H9 (cell line): ENCODE data around the gene DIP2A. TPM values are rescaled to one million over a fixed set of nuclear protein-coding genes. Genes with fewer than 3 reads are reported as not detected.

Experiments
- DNase-seq: peaks from one replicate; pipeline ENCODE4 v3.0.0-alpha.2; 2017
- H2AFZ ChIP-seq: one replicate; pipeline ENCODE4 v1.6.1; 2013; ENCODE audit warnings: mild to moderate bottlenecking, low read length, control low read depth, moderate library complexity
- H2AK5ac ChIP-seq: 2 replicates; pipeline ENCODE4 v1.6.1; 2013; ENCODE audit warnings: low read length, control low read depth, mixed read lengths; ENCODE audit not compliant: insufficient read length
- H2BK120ac ChIP-seq: one replicate; pipeline ENCODE4 v1.6.1; 2013; ENCODE audit warnings: low read depth, mild to moderate bottlenecking, low read length, control low read depth, inconsistent platforms; ENCODE audit not compliant: poor library complexity, severe bottlenecking
- H2BK12ac ChIP-seq: 2 replicates; pipeline ENCODE4 v1.6.1; 2013; ENCODE audit warnings: low read length, control low read depth, mixed read lengths, low read depth; ENCODE audit not compliant: insufficient read length
- H2BK15ac ChIP-seq: 2 replicates; pipeline ENCODE4 v1.6.1; 2013; ENCODE audit warnings: low read depth, low read length, control low read depth
- H2BK20ac ChIP-seq: one replicate; pipeline ENCODE4 v1.6.1; 2013; ENCODE audit warnings: low read depth, mild to moderate bottlenecking, low read length, control low read depth, inconsistent platforms; ENCODE audit not compliant: poor library complexity, severe bottlenecking
- H2BK5ac ChIP-seq: 2 replicates; pipeline ENCODE4 v1.6.1; 2013; ENCODE audit warnings: low read length, control low read depth, mixed read lengths; ENCODE audit not compliant: insufficient read length
- H3K14ac ChIP-seq: 2 replicates; pipeline ENCODE4 v1.6.1; 2013; ENCODE audit warnings: low read length, control low read depth; ENCODE audit not compliant: insufficient read depth
- H3K18ac ChIP-seq: 2 replicates; pipeline ENCODE4 v1.6.1; 2013; ENCODE audit warnings: low read depth, mild to moderate bottlenecking, mixed read lengths, low read length, control low read depth; ENCODE audit not compliant: insufficient read length
- H3K23ac ChIP-seq: 2 replicates; pipeline ENCODE4 v1.6.1; 2013; ENCODE audit warnings: low read length, control low read depth, mixed read lengths, low read depth; ENCODE audit not compliant: insufficient read length
- H3K23me2 ChIP-seq: 2 replicates; pipeline ENCODE4 v1.6.1; 2013; ENCODE audit warnings: low read depth, mild to moderate bottlenecking, mixed read lengths, low read length, control low read depth; ENCODE audit not compliant: insufficient read length, poor library complexity, severe bottlenecking
- H3K27ac ChIP-seq: 2 replicates; pipeline ENCODE4 v1.5.1; 2013; ENCODE audit warnings: low read length, control low read depth, mixed read lengths, low read depth; ENCODE audit not compliant: insufficient read length
- H3K27me3 ChIP-seq: 2 replicates; pipeline ENCODE4 v1.6.1; 2013; ENCODE audit warnings: low read length, control low read depth, inconsistent platforms; ENCODE audit not compliant: insufficient read depth
- H3K4ac ChIP-seq: 2 replicates; pipeline ENCODE4 v1.6.1; 2013; ENCODE audit warnings: low read depth, mild to moderate bottlenecking, control low read depth, inconsistent platforms, low read length, moderate library complexity
- H3K4me1 ChIP-seq: 2 replicates; pipeline ENCODE4 v1.6.1; 2013; ENCODE audit warnings: low read length, control low read depth, inconsistent platforms; ENCODE audit not compliant: insufficient read depth
- H3K4me2 ChIP-seq: 2 replicates; pipeline ENCODE4 v1.6.1; 2013; ENCODE audit warnings: low read length, control low read depth, mixed read lengths; ENCODE audit not compliant: insufficient read length, insufficient read depth
- H3K56ac ChIP-seq: 2 replicates; pipeline ENCODE4 v1.6.1; 2013; ENCODE audit warnings: low read depth, mild to moderate bottlenecking, mixed read lengths, low read length, control low read depth; ENCODE audit not compliant: insufficient read length
- H3K79me1 ChIP-seq: 2 replicates; pipeline ENCODE4 v1.6.1; 2013; ENCODE audit warnings: low read depth, mild to moderate bottlenecking, moderate library complexity, low read length, control low read depth, inconsistent platforms; ENCODE audit not compliant: insufficient read depth, poor library complexity, severe bottlenecking
- H3K79me2 ChIP-seq: 2 replicates; pipeline ENCODE4 v1.6.1; 2013; ENCODE audit warnings: low read length, control low read depth, inconsistent platforms; ENCODE audit not compliant: insufficient read depth
- H3K9ac ChIP-seq: 2 replicates; pipeline ENCODE4 v1.6.1; 2013; ENCODE audit warnings: low read length, control low read depth, mixed read lengths; ENCODE audit not compliant: insufficient read length; ENCODE audit errors: extremely low read depth
- H3K9me3 ChIP-seq: one replicate; pipeline ENCODE4 v1.6.1; 2013; ENCODE audit warnings: low read depth, low read length, inconsistent platforms; ENCODE audit not compliant: control insufficient read depth
- H3T11ph ChIP-seq: one replicate; pipeline ENCODE4 v1.6.1; 2013; ENCODE audit warnings: mild to moderate bottlenecking, low read length, control low read depth, inconsistent platforms
- H4K20me1 ChIP-seq: one replicate; pipeline ENCODE4 v1.6.1; 2013; ENCODE audit not compliant: control insufficient read depth, insufficient read length, insufficient read depth
- H4K5ac ChIP-seq: 2 replicates; pipeline ENCODE4 v1.6.1; 2013; ENCODE audit warnings: low read depth, mild to moderate bottlenecking, mixed read lengths, low read length, control low read depth; ENCODE audit not compliant: insufficient read length
- H4K8ac ChIP-seq: replicated peaks from 2 replicates; pipeline ENCODE4 v1.6.1; 2013; ENCODE audit warnings: low read length, control low read depth, mixed read lengths, low read depth; ENCODE audit not compliant: insufficient read length
- H4K91ac ChIP-seq: 2 replicates; pipeline ENCODE4 v1.6.1; 2013; ENCODE audit warnings: low read depth, mild to moderate bottlenecking, moderate library complexity, mixed read lengths, low read length, control low read depth; ENCODE audit not compliant: insufficient read length
- H3K27ac Mint-ChIP-seq, 3 experiments: 2 replicates in 2 of 3; 3 replicates in 1 of 3; pipeline ENCODE4 v1.8.0; 2020 to 2021; ENCODE audit warnings: mixed read lengths in 3 of 3, mild to moderate bottlenecking in 1 of 3, moderate library complexity in 1 of 3
- H3K27me3 Mint-ChIP-seq: 2 replicates; pipeline ENCODE4 v1.8.0; 2021; ENCODE audit warnings: low read depth, mild to moderate bottlenecking, moderate library complexity, mixed read lengths
- H3K36me3 Mint-ChIP-seq, 3 experiments: 2 replicates in 2 of 3; 3 replicates in 1 of 3; pipeline ENCODE4 v1.8.0; 2020 to 2021; ENCODE audit warnings: low read depth in 3 of 3, mixed read lengths in 3 of 3; ENCODE audit not compliant: insufficient read depth in 1 of 3
- H3K4me1 Mint-ChIP-seq, 2 experiments: 2 replicates each; pipeline ENCODE4 v1.8.0; 2020; ENCODE audit warnings: mixed read lengths in 2 of 2
- H3K4me3 Mint-ChIP-seq, 2 experiments: 2 replicates in 1 of 2; 3 replicates in 1 of 2; pipeline ENCODE4 v1.8.0; 2020 to 2021; ENCODE audit warnings: mild to moderate bottlenecking in 2 of 2, mixed read lengths in 2 of 2, moderate library complexity in 1 of 2
- H3K9me3 Mint-ChIP-seq, 2 experiments: 2 replicates in 1 of 2; 3 replicates in 1 of 2; pipeline ENCODE4 v1.8.0; 2020; ENCODE audit warnings: mild to moderate bottlenecking in 2 of 2, mixed read lengths in 2 of 2, moderate library complexity in 1 of 2
- CTCF ChIP-seq: fragments of 200-600 bp; sonication (generic); conservative IDR thresholded peaks from 3 replicates; pipeline ENCODE4 v1.8.0; 2021; ENCODE audit warnings: antibody characterized with exemption, mild to moderate bottlenecking
- WGBS: extraction: QIAGEN DNeasy Blood & Tissue Kit; methylation state at CpG from one replicate; pipeline ENCODE4 v1.1.7; 2013; ENCODE audit warnings: missing lambda C conversion rate, low lambda C conversion rate, mixed read lengths; ENCODE audit not compliant: insufficient read length; ENCODE audit errors: extremely low coverage; 5-methylcytosine and 5-hydroxymethylcytosine counted together
- total RNA-seq: library from RNA; stranded (reverse); gene quantifications from 2 replicates; pipeline ENCODE4 v1.2.1, GENCODE V29; 2021

DIP2A gene
- total RNA-seq, 1 experiment from 2014 or later: 25.2 TPM

DNA sequence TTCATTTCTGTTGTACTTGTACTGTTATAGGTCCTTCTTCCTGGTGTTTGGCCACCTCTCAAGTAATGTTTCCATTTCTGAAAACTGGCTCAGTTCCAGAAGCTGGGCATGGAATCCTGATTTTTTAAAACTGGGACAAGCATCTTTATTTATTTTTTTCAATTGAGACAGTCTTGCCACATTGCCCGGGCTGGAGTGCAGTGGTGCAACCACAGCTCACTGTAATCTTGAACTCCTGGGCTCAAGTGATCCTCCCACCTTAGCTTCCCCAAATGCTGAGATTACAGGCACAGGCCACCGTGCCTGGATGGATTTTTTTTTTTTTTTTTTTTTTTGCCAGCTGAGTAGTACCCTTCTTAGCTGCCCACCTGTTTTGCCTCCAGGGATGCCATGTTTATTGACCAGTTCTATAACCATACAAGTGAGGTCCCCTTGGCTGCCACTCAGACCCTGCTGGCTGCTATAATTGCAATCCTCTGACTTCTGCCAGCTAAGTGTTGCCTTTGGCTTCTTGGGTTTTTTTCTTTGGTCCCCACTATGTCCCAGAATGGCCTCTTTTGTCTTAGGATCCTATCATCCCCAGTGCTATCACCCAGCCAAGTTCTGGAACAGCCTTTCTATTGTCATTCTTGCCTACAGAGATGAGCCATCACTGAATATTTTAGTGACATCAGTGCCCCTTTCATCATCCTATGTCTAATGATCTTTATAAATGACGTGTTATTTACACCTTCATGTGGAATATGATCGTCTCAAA lies 3.9 kb upstream of the DIP2A start:
- H3K9me3 ChIP-seq: no peaks in the 10 kb centered on the region
- H2BK15ac ChIP-seq: no peak overlapping the region
- no peak for DNase-seq
- H3K27me3 Mint-ChIP-seq: no peaks in the 10 kb centered on the region
- no peak overlapping the region for H3K9ac ChIP-seq
- no peak overlapping the region for H2BK120ac ChIP-seq
- H3K4me3 Mint-ChIP-seq: no peak overlapping the region
- H3K27ac ChIP-seq: no peak overlapping the region
- H2BK5ac ChIP-seq: no peak overlapping the region
- H2BK12ac ChIP-seq: no peak overlapping the region
- no peaks in the 10 kb centered on the region for H3K4me1 ChIP-seq
- H4K20me1 ChIP-seq: no peaks in the 10 kb centered on the region
- H3T11ph ChIP-seq: no peak overlapping the region
- H3K79me1 ChIP-seq: no peaks in the 10 kb centered on the region
- H3K4me1 Mint-ChIP-seq: peaks cover 11 to 20% of the 10 kb centered on the region in 2 experiments
- H2BK20ac ChIP-seq: no peak overlapping the region
- TF ChIP-seq CTCF: no peak
- H3K9me3 Mint-ChIP-seq: peaks cover 6 to 8% of the 10 kb centered on the region in 2 experiments; a peak in 4 of 5 replicates
- no peak overlapping the region for H3K23ac ChIP-seq
- H3K79me2 ChIP-seq: no peaks in the 10 kb centered on the region
- no peak overlapping the region for H4K8ac ChIP-seq
- no peak overlapping the region for H3K56ac ChIP-seq
- H3K27me3 ChIP-seq: no peaks in the 10 kb centered on the region
- H4K5ac ChIP-seq: no peak overlapping the region
- peaks cover 9 to 36% (median 25%) of the 10 kb centered on the region in 3 experiments for H3K36me3 Mint-ChIP-seq
- no peak overlapping the region for H3K27ac Mint-ChIP-seq
- no CpG with 5 or more reads among the region's 4 CpGs for WGBS
- H3K18ac ChIP-seq: no peak overlapping the region
- no peak overlapping the region for H2AK5ac ChIP-seq
- no peak overlapping the region for H2AFZ ChIP-seq
- H3K4ac ChIP-seq: no peak overlapping the region
- H3K14ac ChIP-seq: no peak overlapping the region
- no peak overlapping the region for H4K91ac ChIP-seq
- no peak overlapping the region for H3K4me2 ChIP-seq
- peaks cover 8% of the 10 kb centered on the region for H3K23me2 ChIP-seq
